Measurements from ENCODE around the gene NID1.

The NID1 gene

GRCh38 chr1:235952950-235953615, 111.8 kb downstream of the NID1 start:
- no peak for DNase-seq

- no peak for DNase-seq
Measured at GRCh38 chr1:235951661-235952060, 113.2 kb downstream of the NID1 start.

GRCh38 chr1:235950318-235950717, 114.6 kb downstream of the NID1 start:
- DNase-seq = no peak

- DNase-seq = no peak
Measured at GRCh38 chr1:235948774-235949427, 116.0 kb downstream of the NID1 start.

GRCh38 chr1:235947989-235948388, 116.9 kb downstream of the NID1 start:
- DNase-seq = no peak

GRCh38 chr1:235946571-235946981, 118.3 kb downstream of the NID1 start:
- peak in 1 of 2 experiments; percentile 5 for DNase-seq

- no peak for DNase-seq
Measured at GRCh38 chr1:235945775-235946570, 118.9 kb downstream of the NID1 start.

GRCh38 chr1:235943581-235944114, 121.2 kb downstream of the NID1 start:
- no peak for DNase-seq

- DNase-seq = no peak
Measured at GRCh38 chr1:235942979-235943575, 121.8 kb downstream of the NID1 start.

- no peak for DNase-seq
Measured at GRCh38 chr1:235942625-235942934, 122.3 kb downstream of the NID1 start.

GRCh38 chr1:235941876-235942624, 122.8 kb downstream of the NID1 start:
- DNase-seq = no peak

- no peak for DNase-seq
Measured at GRCh38 chr1:235940285-235940684, 124.6 kb downstream of the NID1 start.

GRCh38 chr1:235939480-235939775, 125.5 kb downstream of the NID1 start:
- DNase-seq = no peak

- no peak for DNase-seq
Measured at GRCh38 chr1:235938709-235939479, 126.0 kb downstream of the NID1 start.

GRCh38 chr1:235937123-235937522, 127.8 kb downstream of the NID1 start:
- DNase-seq = no peak

GRCh38 chr1:235935235-235936225, 129.4 kb downstream of the NID1 start:
- DNase-seq = no peak

GRCh38 chr1:235933766-235934116, 131.1 kb downstream of the NID1 start:
- DNase-seq = no peak

GRCh38 chr1:235933017-235933765, 131.7 kb downstream of the NID1 start:
- no peak for DNase-seq

GRCh38 chr1:235932090-235932510, 132.8 kb downstream of the NID1 start:
- no peak for DNase-seq

- no peak for DNase-seq
Measured at GRCh38 chr1:235931171-235931738, 133.6 kb downstream of the NID1 start.
